ENCODE data around the gene ZNF841. TPM values are rescaled to one million over a fixed set of nuclear protein-coding genes. Genes with fewer than 3 reads are reported as not detected.

The ZNF841 gene
- total RNA-seq, 2 experiments from 2014 or later, result 27.7 to 27.9 TPM

Other genes starting within 250 kb of the ZNF841 start
- gene ZNF577, start 207.8 kb downstream of the ZNF841 start, total RNA-seq, result 1 to 10 TPM; 7.5 to 8.9 TPM
- gene ZNF649, start 190.7 kb downstream of the ZNF841 start, total RNA-seq, result 10 to 100 TPM; 12.2 to 12.8 TPM
- 10 to 100 TPM in 1 of 2 experiments, 1 to 10 TPM in 1; 6.5 to 10.6 TPM for gene ZNF613, start 168.3 kb downstream of the ZNF841 start, total RNA-seq
- gene ZNF350, start 108.9 kb downstream of the ZNF841 start, total RNA-seq, result 10 to 100 TPM; 15.5 to 17.8 TPM
- gene ZNF615, start 87.6 kb downstream of the ZNF841 start, total RNA-seq, result 10 to 100 TPM; 10.5 to 11.7 TPM
- 1 to 10 TPM; 9.0 to 9.9 TPM for gene ZNF614, start 67.4 kb downstream of the ZNF841 start, total RNA-seq
- gene ZNF432, start 46.9 kb downstream of the ZNF841 start, total RNA-seq, result 10 to 100 TPM; 11.9 to 12.6 TPM
- gene ZNF616, start 44.2 kb upstream of the ZNF841 start, total RNA-seq, result 1 to 10 TPM; 7.5 to 8.3 TPM
- gene ZNF836, start 75.9 kb upstream of the ZNF841 start, total RNA-seq, result 10 to 100 TPM; 21.7 to 23.5 TPM
- gene PPP2R1A, start 94.3 kb upstream of the ZNF841 start, total RNA-seq, result 100 to 1,000 TPM; 184 to 214 TPM
- gene ZNF766, start 173.8 kb upstream of the ZNF841 start, total RNA-seq, result 10 to 100 TPM; 23.3 to 24.0 TPM
- gene ZNF480, start 201.4 kb upstream of the ZNF841 start, total RNA-seq, result 10 to 100 TPM; 17.4 to 18.4 TPM
- 1 to 10 TPM; 2.1 to 2.8 TPM for gene ZNF610, start 240.5 kb upstream of the ZNF841 start, total RNA-seq

Measured in activated CD4-positive, alpha-beta T cell treated with anti-CD3 and anti-CD28 coated beads, Interleukin-2, amount 10 ng/mL, durations not matched to agents 7 days and 5 days (primary cell).